PC-3 (cell line): ENCODE results near the gene CLNK. TPM values are rescaled to one million over a fixed set of nuclear protein-coding genes. Genes with fewer than 3 reads are reported as not detected.

ENCODE experiments used
- ATAC-seq: fragments of 200-7000 bp; cut with Tn5 transposase; 2 replicates; pipeline ENCODE4 v1.9.1; 2020; ENCODE audit warnings: mild to moderate bottlenecking, moderate library complexity
- BruUV-seq: library from RNA; stranded (reverse); fragments of 400-500 nt; replicated peaks from 2 replicates; lab custom pipeline; 2021; lab: Mats Ljungman, UMichigan
- CTCF ChIA-PET: fragments of 300-600 bp; sonication (Branson Sonifier 250); formaldehyde crosslinking; loops from one replicate; lab custom pipeline; 2022; ENCODE audit warnings: antibody characterized with exemption; lab: Charles Lee
- POLR2A ChIA-PET: fragments of 300-600 bp; sonication (Branson Sonifier 250); formaldehyde crosslinking; loops from one replicate; lab custom pipeline; 2022; ENCODE audit warnings: antibody characterized with exemption; ENCODE audit not compliant: unreplicated experiment; lab: Charles Lee
- DNase-seq: peaks from one replicate; pipeline ENCODE4 v3.0.0-alpha.2; 2015
- H2AFZ ChIP-seq: fragments of 300-600 bp; sonication (generic); 2 replicates; pipeline ENCODE4 v1.6.0; 2016; ENCODE audit warnings: antibody characterized with exemption, low read length
- H3F3A ChIP-seq: fragments of 300-600 bp; sonication (generic); one replicate; pipeline ENCODE4 v1.6.0; 2017; ENCODE audit warnings: antibody characterized with exemption, low read length, control low read depth, mild to moderate bottlenecking; ENCODE audit not compliant: unreplicated experiment
- H3K27ac ChIP-seq: fragments of 300-600 bp; sonication (generic); 2 replicates; pipeline ENCODE4 v1.5.1; 2016; ENCODE audit warnings: mild to moderate bottlenecking, low read length
- H3K27me3 ChIP-seq: fragments of 300-600 bp; sonication (generic); 2 replicates; pipeline ENCODE4 v1.6.1; 2016; ENCODE audit warnings: low read length, mixed read lengths
- H3K36me3 ChIP-seq: fragments of 300-600 bp; sonication (generic); 2 replicates; pipeline ENCODE4 v1.6.1; 2016; ENCODE audit warnings: low read depth, mixed run types, low read length, mixed read lengths
- H3K4me1 ChIP-seq: fragments of 300-600 bp; sonication (generic); 2 replicates; pipeline ENCODE4 v1.5.1; 2016; ENCODE audit warnings: low read length; ENCODE audit not compliant: insufficient read depth
- H3K4me2 ChIP-seq: fragments of 300-600 bp; sonication (generic); 2 replicates; pipeline ENCODE4 v1.6.0; 2016; ENCODE audit warnings: low read length
- H3K4me3 ChIP-seq: fragments of 300-600 bp; sonication (generic); 2 replicates; pipeline ENCODE4 v1.5.1; 2016; ENCODE audit warnings: mild to moderate bottlenecking, low read length, mixed read lengths
- H3K79me2 ChIP-seq: fragments of 300-600 bp; sonication (generic); 2 replicates; pipeline ENCODE4 v1.6.1; 2017; ENCODE audit warnings: low read length, mixed read lengths
- H3K9ac ChIP-seq: fragments of 300-600 bp; sonication (generic); 2 replicates; pipeline ENCODE4 v1.6.0; 2016; ENCODE audit warnings: mild to moderate bottlenecking, low read length
- H3K9me2 ChIP-seq: fragments of 300-600 bp; sonication (generic); replicated peaks from 2 replicates; pipeline ENCODE4 v1.6.1; 2016; ENCODE audit warnings: mixed run types, low read length, mixed read lengths
- H3K9me3 ChIP-seq: fragments of 300-600 bp; sonication (generic); 2 replicates; pipeline ENCODE4 v1.6.1; 2016; ENCODE audit warnings: low read length, mixed read lengths
- H4K20me1 ChIP-seq: fragments of 300-600 bp; sonication (generic); 2 replicates; pipeline ENCODE4 v1.6.1; 2016; ENCODE audit warnings: low read length, mixed read lengths
- CTCF ChIP-seq: fragments of 300-600 bp; sonication (generic); conservative IDR thresholded peaks from 2 replicates; pipeline ENCODE4 v1.5.1; 2017; ENCODE audit warnings: antibody characterized with exemption, low read depth, mild to moderate bottlenecking, low read length
- EZH2 ChIP-seq: fragments of 300-600 bp; sonication (generic); IDR thresholded peaks from one replicate; pipeline ENCODE4 v1.6.1; 2017; ENCODE audit warnings: antibody characterized with exemption, mild to moderate bottlenecking, low read length; ENCODE audit not compliant: unreplicated experiment
- EZH2phosphoT487 ChIP-seq: fragments of 300-600 bp; sonication (generic); IDR thresholded peaks from 2 replicates; pipeline ENCODE4 v1.6.1; 2018; ENCODE audit warnings: mild to moderate bottlenecking, antibody characterized with exemption, low read length, borderline replicate concordance
- intact Hi-C: fragments of 100-400 bp; cut with micrococcal nuclease; formaldehyde crosslinking; loops from 2 replicates; pipeline ENCODE4 v1.9.0; 2023
- total RNA-seq: library from RNA; depleted of rRNA; stranded (reverse); fragments of >200 nt; gene quantifications from 2 replicates; pipeline ENCODE4 v1.2.3, GENCODE V29; 2014

The CLNK gene
- total RNA-seq, 1 experiment from 2014 or later, result not detected

- H3K36me3 ChIP-seq, result no peaks in the 10 kb centered on the region
- no peaks in the 10 kb centered on the region for H4K20me1 ChIP-seq
- no peaks in the 10 kb centered on the region for H3K27me3 ChIP-seq
- BruUV-seq, result no TSS peak
- ChIA-PET POLR2A (no interaction called here), CTCF (no interaction called here)
- H3K9me2 ChIP-seq, result no peaks in the 10 kb centered on the region
- H3K4me1 ChIP-seq, result peaks cover 4% of the 10 kb centered on the region; the same call in 1 of the 2 replicates
- no peaks in the 10 kb centered on the region for H3F3A ChIP-seq
- DNase-seq (no peak), ATAC-seq (no peak)
- H3K4me2 ChIP-seq, result no peak overlapping the region
- no peak overlapping the region for H3K27ac ChIP-seq
- H3K79me2 ChIP-seq, result no peaks in the 10 kb centered on the region
- TF ChIP-seq EZH2, result no peak
- TF ChIP-seq CTCF, result no peak
- no peak for TF ChIP-seq EZH2phosphoT487
- intact Hi-C loops, result loop anchor here (10.0 kb wide), 2 partner anchors 1035 to 1365 kb away; no protein-coding TSS in a partner anchor
- H3K9me3 ChIP-seq, result no peaks in the 10 kb centered on the region
- no peak overlapping the region for H2AFZ ChIP-seq
- H3K9ac ChIP-seq, result no peak overlapping the region
- no peak overlapping the region for H3K4me3 ChIP-seq
Observed at GRCh38 chr4:10589321-10589720, 95.2 kb downstream of the CLNK start.

- no peak overlapping the region for H3K9ac ChIP-seq
- no peaks in the 10 kb centered on the region for H4K20me1 ChIP-seq
- ChIA-PET POLR2A (no interaction called here), CTCF (no interaction called here)
- no peak overlapping the region for H3K27ac ChIP-seq
- ATAC-seq (no peak), DNase-seq (no peak)
- H3K36me3 ChIP-seq, result no peaks in the 10 kb centered on the region
- no peak overlapping the region for H2AFZ ChIP-seq
- TF ChIP-seq CTCF (no peak), EZH2phosphoT487 (no peak), EZH2 (no peak)
- peaks cover 4% of the 10 kb centered on the region; the same call in 1 of the 2 replicates for H3K4me1 ChIP-seq
- intact Hi-C loops, result loop anchor here (10.0 kb wide), 2 partner anchors 1037 to 1367 kb away; no protein-coding TSS in a partner anchor
- no peaks in the 10 kb centered on the region for H3K9me2 ChIP-seq
- H3F3A ChIP-seq, result no peaks in the 10 kb centered on the region
- no TSS peak for BruUV-seq
- H3K79me2 ChIP-seq, result no peaks in the 10 kb centered on the region
- H3K4me3 ChIP-seq, result no peak overlapping the region
- no peak overlapping the region for H3K4me2 ChIP-seq
- H3K9me3 ChIP-seq, result no peaks in the 10 kb centered on the region
- H3K27me3 ChIP-seq, result no peaks in the 10 kb centered on the region
Observed at GRCh38 chr4:10587697-10588096, 96.9 kb downstream of the CLNK start.

- POLR2A ChIA-PET, result no interaction called here
- no peak overlapping the region for H3K4me2 ChIP-seq
- peaks cover 4% of the 10 kb centered on the region; the same call in 1 of the 2 replicates for H3K4me1 ChIP-seq
- no peaks in the 10 kb centered on the region for H3K36me3 ChIP-seq
- H3K9ac ChIP-seq, result no peak overlapping the region
- CTCF ChIA-PET, result no interaction called here
- H3K27me3 ChIP-seq, result no peaks in the 10 kb centered on the region
- H3K27ac ChIP-seq, result no peak overlapping the region
- no TSS peak for BruUV-seq
- H3K9me2 ChIP-seq, result no peaks in the 10 kb centered on the region
- no peak overlapping the region for H2AFZ ChIP-seq
- ATAC-seq (no peak), DNase-seq (no peak)
- H3K4me3 ChIP-seq, result no peak overlapping the region
- no peaks in the 10 kb centered on the region for H3K9me3 ChIP-seq
- no peak for TF ChIP-seq CTCF
- TF ChIP-seq EZH2phosphoT487, result no peak
- no peak for TF ChIP-seq EZH2
- H3F3A ChIP-seq, result no peaks in the 10 kb centered on the region
- intact Hi-C loops, result loop anchor here (10.0 kb wide), 2 partner anchors 1038 to 1368 kb away; no protein-coding TSS in a partner anchor
- no peaks in the 10 kb centered on the region for H3K79me2 ChIP-seq
- H4K20me1 ChIP-seq, result no peaks in the 10 kb centered on the region
Observed at GRCh38 chr4:10587296-10587695, 97.3 kb downstream of the CLNK start.
